ENCODE measurements around the gene SUSD5.
A peak's percentile ranks its signal among the peaks of the same experiment; 100 is the strongest.

Gene SUSD5

GRCh38 chr3:33145221-33145900, 73.2 kb downstream of the SUSD5 start:
- H3K4me3 ChIP-seq (ENCODE audit: low read depth, low read length) = no peak overlapping the region
- no peak for TF ChIP-seq CTCF (IDR thresholded peaks at IDR 0.05; ENCODE audit: borderline replicate concordance, insufficient read depth, low read depth, low read length)

GRCh38 chr3:33144433-33144832, 74.2 kb downstream of the SUSD5 start:
- TF ChIP-seq CTCF (IDR thresholded peaks at IDR 0.05; ENCODE audit: borderline replicate concordance, insufficient read depth, low read depth, low read length) = peak; percentile 62
- no peak overlapping the region for H3K4me3 ChIP-seq (ENCODE audit: low read depth, low read length)

- no peak for TF ChIP-seq CTCF (IDR thresholded peaks at IDR 0.05; ENCODE audit: borderline replicate concordance, insufficient read depth, low read depth, low read length)
- no peak overlapping the region for H3K4me3 ChIP-seq (ENCODE audit: low read depth, low read length)
Observed at GRCh38 chr3:33141006-33141405, 77.6 kb downstream of the SUSD5 start.

- no peak for TF ChIP-seq CTCF (IDR thresholded peaks at IDR 0.05; ENCODE audit: borderline replicate concordance, insufficient read depth, low read depth, low read length)
- H3K4me3 ChIP-seq (ENCODE audit: low read depth, low read length) = no peak overlapping the region
Observed at GRCh38 chr3:33139996-33140395, 78.6 kb downstream of the SUSD5 start.

GRCh38 chr3:33139006-33139623, 79.5 kb downstream of the SUSD5 start:
- H3K4me3 ChIP-seq (ENCODE audit: low read depth, low read length) = peak overlapping the region; percentile 26

- no peak overlapping the region for H3K4me3 ChIP-seq (ENCODE audit: low read depth, low read length)
- no peak for TF ChIP-seq CTCF (IDR thresholded peaks at IDR 0.05; ENCODE audit: borderline replicate concordance, insufficient read depth, low read depth, low read length)
Observed at GRCh38 chr3:33137691-33138090, 80.9 kb downstream of the SUSD5 start.

GRCh38 chr3:33134026-33134625, 84.5 kb downstream of the SUSD5 start:
- no peak overlapping the region for H3K4me3 ChIP-seq (ENCODE audit: low read depth, low read length)

More at GRCh38 chr3:33134026-33134625, 84.5 kb downstream of the SUSD5 start:
- no peak for TF ChIP-seq CTCF (IDR thresholded peaks at IDR 0.05; ENCODE audit: borderline replicate concordance, insufficient read depth, low read depth, low read length)

All from GM12875 (cell line).